ENCODE measurements around the gene LSM14A. TPM values are rescaled to one million over a fixed set of nuclear protein-coding genes. Genes with fewer than 3 reads are reported as not detected.
A peak's percentile ranks its signal among the peaks of the same experiment; 100 is the strongest.

Gene LSM14A
- total and polyA plus RNA-seq, 2 of the 13 experiments (the other 11 are each of a cell fraction or from before 2014, with no cell fraction given) = 77.0 to 83.6 TPM

DNA sequence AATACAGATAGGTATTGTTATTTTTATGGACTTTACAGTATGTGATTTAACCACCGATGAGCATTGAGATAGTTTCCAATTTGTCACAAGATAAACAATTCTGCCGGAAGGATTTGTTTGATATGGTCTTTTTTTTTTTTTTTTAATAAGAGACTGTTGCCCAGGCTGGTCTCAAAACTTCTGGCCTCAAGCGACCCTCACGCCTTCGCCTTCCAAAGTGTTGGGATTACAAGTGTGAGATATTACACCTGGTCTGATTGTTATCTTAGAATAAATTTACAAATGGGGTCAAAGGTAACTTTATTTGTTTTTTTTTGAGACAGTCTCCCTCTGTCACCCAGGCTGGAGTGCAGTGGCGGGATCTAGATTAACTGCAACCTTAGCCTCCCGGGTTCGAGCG lies 83.2 kb downstream of the LSM14A start:
- H2AFZ ChIP-seq (ENCODE audit: low read length) = no peak overlapping the region
- H3K27ac ChIP-seq (ENCODE audit: extremely low read length, insufficient read depth, low read length) = peak overlapping the region; percentile 80
- no peak for DNase-seq (ENCODE audit: low spot score)
- in situ Hi-C loops (cut with HindIII; ENCODE audit: extremely low pct_ligation_motif_present, low pct_unique_long_range_greater_than_20kb) = no loop called here
- ATAC-seq = no peak
- BruUV-seq (replicated peaks) = no TSS peak
- FAIRE-seq = no peak
- POLR2A ChIA-PET = no interaction called here
- TF ChIP-seq ZSCAN29 (CRISPR knock-in tag; conservative IDR thresholded peaks at IDR 0.05) (no peak), NFKB2 (CRISPR knock-in tag; IDR thresholded peaks at IDR 0.05; ENCODE audit: borderline replicate concordance) (no peak), KLF11 (CRISPR knock-in tag; IDR thresholded peaks at IDR 0.05) (no peak), ZBTB33 (CRISPR knock-in tag; IDR thresholded peaks at IDR 0.05) (peak; percentile 47; the same call in 1 of the 2 replicates), ZNF737 (CRISPR knock-in tag; IDR thresholded peaks at IDR 0.05; ENCODE audit: borderline replicate concordance) (no peak), ZMAT5 (CRISPR knock-in tag; IDR thresholded peaks at IDR 0.05; ENCODE audit: borderline replicate concordance, low read depth) (no peak), REXO4 (CRISPR knock-in tag; IDR thresholded peaks at IDR 0.05; ENCODE audit: borderline replicate concordance) (no peak), ZNF709 (CRISPR knock-in tag; IDR thresholded peaks at IDR 0.05) (no peak), POLR2A (IDR thresholded peaks at IDR 0.05; ENCODE audit: insufficient read depth in 1 of 2, low read depth in 2 of 2, low read length in 2 of 2) (no peak), ZNF441 (CRISPR knock-in tag; IDR thresholded peaks at IDR 0.05; ENCODE audit: borderline replicate concordance) (no peak), ZNF362 (CRISPR knock-in tag; IDR thresholded peaks at IDR 0.05; ENCODE audit: borderline replicate concordance) (peak; percentile 10; the same call in 1 of the 2 replicates)
- peak overlapping the region; percentile 85; the same call in 1 of the 2 replicates for H3K9ac ChIP-seq (ENCODE audit: insufficient read depth, low read depth, low read length)
- CTCF ChIA-PET (ENCODE audit: low intra/inter-chr PET ratio, low total read pairs) = no interaction called here
- WGBS (ENCODE audit: low lambda C conversion rate) = 38% methylated on average over 9 of the region's 9 CpGs
- H3K9me3 ChIP-seq (ENCODE audit: low read length) = no peaks in the 10 kb centered on the region
- no peaks in the 10 kb centered on the region; a peak in 1 of 5 replicates for H3K36me3 ChIP-seq (replicated peaks in 1 of 2; ENCODE audit: control insufficient read depth in 1 of 2, insufficient read depth in 2 of 2, low read length in 2 of 2)
- H4K20me1 ChIP-seq (ENCODE audit: insufficient read depth, low read length) = no peaks in the 10 kb centered on the region
- H3K4me1 ChIP-seq (ENCODE audit: insufficient read depth, low read length) = peaks cover 48% of the 10 kb centered on the region
- H3K79me2 ChIP-seq (ENCODE audit: insufficient read depth, low read length) = peaks cover 32% of the 10 kb centered on the region
- peak overlapping the region; percentile 70 for H3K4me2 ChIP-seq (ENCODE audit: low read depth, low read length)
- peak overlapping the region; percentile 80 to 94 (median 92) for H3K4me3 ChIP-seq (replicated peaks in 1 of 3; ENCODE audit: insufficient read depth in 1 of 3, low read depth in 2 of 3, low read length in 3 of 3)
- intact Hi-C loops (cut with micrococcal nuclease; ENCODE audit: unreplicated experiment) = no loop called here
- H3K27me3 ChIP-seq (ENCODE audit: control insufficient read depth in 1 of 2, insufficient read depth in 2 of 2, low read length in 2 of 2) = no peaks in the 10 kb centered on the region
